ENCODE results near the gene KDF1. TPM values are rescaled to one million over a fixed set of nuclear protein-coding genes. Genes with fewer than 3 reads are reported as not detected.

The KDF1 gene
- polyA plus RNA-seq, 4 donors = 19.9 to 30.8 (median 27.1) TPM

- DNase-seq = peak; percentile 93 to 96
- Histone ChIP-seq H3K36me3 (ENCODE audit: control insufficient read depth in 3 of 3, insufficient read depth in 2 of 3, low read depth in 1 of 3, low read length in 3 of 3) (peaks cover 14 to 94% (median 24%) of the 10 kb centered on the region in 3 donors), H3K9me3 (ENCODE audit: control insufficient read depth in 2 of 2, insufficient read depth in 1 of 2, low read depth in 1 of 2, low read length in 1 of 2) (no peaks in the 10 kb centered on the region), H3K4me3 (ENCODE audit: low read depth in 1 of 3, low read length in 3 of 3) (no peak overlapping the region), H3K4me1 (ENCODE audit: control insufficient read depth in 3 of 3, insufficient read depth in 2 of 3, low read depth in 1 of 3, low read length in 2 of 3) (peaks cover 0 to 42% (median 0%) of the 10 kb centered on the region in 3 donors), H3K27me3 (ENCODE audit: control insufficient read depth in 3 of 3, insufficient read depth in 3 of 3, low read length in 3 of 3) (no peaks in the 10 kb centered on the region), H3K27ac (ENCODE audit: low read depth in 1 of 3, low read length in 2 of 3) (peak overlapping the region; percentile 65 to 78 (median 73))
- no peak for FAIRE-seq
- WGBS, 3 donors = 22 to 56% (median 23%) methylated on average over 8 of the region's 8 CpGs
Observed at GRCh38 chr1:26945728-26946127, 14.5 kb downstream of the KDF1 start.

DNA sequence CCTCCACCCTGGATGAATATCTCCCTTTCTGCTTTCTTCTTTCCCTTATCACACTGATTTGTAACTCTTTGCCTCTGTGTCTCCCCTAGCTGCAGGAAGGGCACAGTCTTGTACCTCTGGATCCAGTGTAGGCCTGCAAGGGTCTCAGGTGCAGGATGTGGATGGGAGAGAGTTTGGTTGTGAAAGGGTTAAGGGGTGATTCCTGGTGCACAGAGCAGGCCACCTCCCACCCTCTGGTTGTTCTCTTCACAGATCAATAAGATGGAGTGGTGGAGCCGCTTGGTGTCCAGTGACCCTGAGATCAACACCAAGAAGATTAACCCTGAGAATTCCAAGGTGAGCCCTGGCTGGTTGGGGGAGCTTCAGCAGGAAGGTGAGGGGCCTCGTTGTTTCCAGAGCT is 15.1 kb downstream of the KDF1 start:
- no peak for DNase-seq
- 11 to 46% (median 29%) methylated on average over 2 of the region's 2 CpGs for WGBS, 3 donors
- FAIRE-seq = no peak
- Histone ChIP-seq H3K4me1 (ENCODE audit: control insufficient read depth in 3 of 3, insufficient read depth in 2 of 3, low read depth in 1 of 3, low read length in 2 of 3) (peaks cover 0 to 36% (median 0%) of the 10 kb centered on the region in 3 donors), H3K36me3 (ENCODE audit: control insufficient read depth in 3 of 3, insufficient read depth in 2 of 3, low read depth in 1 of 3, low read length in 3 of 3) (peaks cover 14 to 92% (median 24%) of the 10 kb centered on the region in 3 donors), H3K27me3 (ENCODE audit: control insufficient read depth in 3 of 3, insufficient read depth in 3 of 3, low read length in 3 of 3) (no peaks in the 10 kb centered on the region), H3K27ac (ENCODE audit: low read depth in 1 of 3, low read length in 2 of 3) (peak overlapping the region; percentile 48 to 65 (median 49)), H3K9me3 (ENCODE audit: control insufficient read depth in 2 of 2, insufficient read depth in 1 of 2, low read depth in 1 of 2, low read length in 1 of 2) (no peaks in the 10 kb centered on the region), H3K4me3 (ENCODE audit: low read depth in 1 of 3, low read length in 3 of 3) (no peak overlapping the region)

DNA sequence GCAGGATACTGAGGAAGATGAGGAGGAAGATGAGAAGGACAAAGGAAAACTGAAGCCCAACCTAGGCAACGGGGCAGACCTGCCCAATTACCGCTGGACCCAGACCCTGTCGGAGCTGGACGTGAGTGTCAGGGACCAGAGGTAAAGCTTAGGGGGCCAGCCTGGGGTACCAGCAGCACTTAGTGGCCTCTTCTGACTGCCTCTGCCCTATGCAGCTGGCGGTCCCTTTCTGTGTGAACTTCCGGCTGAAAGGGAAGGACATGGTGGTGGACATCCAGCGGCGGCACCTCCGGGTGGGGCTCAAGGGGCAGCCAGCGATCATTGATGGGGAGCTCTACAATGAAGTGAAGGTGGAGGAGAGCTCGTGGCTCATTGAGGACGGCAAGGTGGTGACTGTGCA is 17.6 kb downstream of the KDF1 start:
- 96 to 99% (median 98%) methylated on average over 12 of the region's 12 CpGs for WGBS, 3 donors
- peaks cover 14 to 93% (median 24%) of the 10 kb centered on the region in 3 donors for H3K36me3 ChIP-seq (ENCODE audit: control insufficient read depth in 3 of 3, insufficient read depth in 2 of 3, low read depth in 1 of 3, low read length in 3 of 3)
- FAIRE-seq (no peak), DNase-seq (no peak)
- no peak overlapping the region for H3K27ac ChIP-seq (ENCODE audit: low read depth in 1 of 3, low read length in 2 of 3)
- no peaks in the 10 kb centered on the region for H3K9me3 ChIP-seq (ENCODE audit: control insufficient read depth in 2 of 2, insufficient read depth in 1 of 2, low read depth in 1 of 2, low read length in 1 of 2)
- H3K4me3 ChIP-seq (ENCODE audit: low read depth in 1 of 3, low read length in 3 of 3) = no peak overlapping the region
- H3K4me1 ChIP-seq (ENCODE audit: control insufficient read depth in 3 of 3, insufficient read depth in 2 of 3, low read depth in 1 of 3, low read length in 2 of 3) = peaks cover 0 to 36% (median 0%) of the 10 kb centered on the region in 3 donors
- no peaks in the 10 kb centered on the region for H3K27me3 ChIP-seq (ENCODE audit: control insufficient read depth in 3 of 3, insufficient read depth in 3 of 3, low read length in 3 of 3)

DNA sequence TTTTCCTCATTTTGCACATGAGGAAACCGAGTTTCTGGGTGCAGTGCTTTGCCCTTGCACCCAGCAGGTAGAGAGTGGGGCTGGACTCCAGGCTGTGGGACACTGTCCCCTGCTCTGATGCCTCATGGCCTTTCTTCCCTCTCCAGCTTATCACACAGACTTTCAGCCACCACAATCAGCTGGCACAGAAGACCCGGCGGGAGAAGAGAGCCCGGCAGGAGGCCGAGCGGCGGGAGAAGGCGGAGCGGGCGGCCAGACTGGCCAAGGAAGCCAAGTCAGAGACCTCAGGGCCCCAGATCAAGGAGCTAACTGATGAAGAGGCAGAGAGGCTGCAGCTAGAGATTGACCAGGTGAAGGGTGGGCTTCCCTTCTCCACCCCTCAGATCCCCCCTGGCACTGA is 19.0 kb downstream of the KDF1 start:
- Histone ChIP-seq H3K27me3 (ENCODE audit: control insufficient read depth in 3 of 3, insufficient read depth in 3 of 3, low read length in 3 of 3) (no peaks in the 10 kb centered on the region), H3K4me1 (ENCODE audit: control insufficient read depth in 3 of 3, insufficient read depth in 2 of 3, low read depth in 1 of 3, low read length in 2 of 3) (peaks cover 0 to 27% (median 0%) of the 10 kb centered on the region in 3 donors), H3K36me3 (ENCODE audit: control insufficient read depth in 3 of 3, insufficient read depth in 2 of 3, low read depth in 1 of 3, low read length in 3 of 3) (peaks cover 12 to 91% (median 23%) of the 10 kb centered on the region in 3 donors), H3K27ac (ENCODE audit: low read depth in 1 of 3, low read length in 2 of 3) (no peak overlapping the region), H3K9me3 (ENCODE audit: control insufficient read depth in 2 of 2, insufficient read depth in 1 of 2, low read depth in 1 of 2, low read length in 1 of 2) (no peaks in the 10 kb centered on the region), H3K4me3 (ENCODE audit: low read depth in 1 of 3, low read length in 3 of 3) (no peak overlapping the region)
- FAIRE-seq (no peak), DNase-seq (no peak)
- 91 to 96% (median 92%) methylated on average over 10 of the region's 10 CpGs for WGBS, 3 donors

GRCh38 chr1:26938659-26939025 is 21.6 kb downstream of the KDF1 start:
- peaks cover 13 to 81% (median 15%) of the 10 kb centered on the region in 3 donors for H3K36me3 ChIP-seq (ENCODE audit: control insufficient read depth in 3 of 3, insufficient read depth in 2 of 3, low read depth in 1 of 3, low read length in 3 of 3)
- FAIRE-seq (no peak), DNase-seq (no peak)
- 88 to 95% (median 89%) methylated on average over 2 of the region's 2 CpGs for WGBS, 3 donors
- H3K4me3 ChIP-seq (ENCODE audit: low read depth in 1 of 3, low read length in 3 of 3) = no peak overlapping the region
- no peaks in the 10 kb centered on the region for H3K27me3 ChIP-seq (ENCODE audit: control insufficient read depth in 3 of 3, insufficient read depth in 3 of 3, low read length in 3 of 3)
- no peaks in the 10 kb centered on the region for H3K9me3 ChIP-seq (ENCODE audit: control insufficient read depth in 2 of 2, insufficient read depth in 1 of 2, low read depth in 1 of 2, low read length in 1 of 2)
- H3K4me1 ChIP-seq (ENCODE audit: control insufficient read depth in 3 of 3, insufficient read depth in 2 of 3, low read depth in 1 of 3, low read length in 2 of 3) = peaks cover 0 to 7% (median 0%) of the 10 kb centered on the region in 3 donors
- H3K27ac ChIP-seq (ENCODE audit: low read depth in 1 of 3, low read length in 2 of 3) = no peak overlapping the region

- FAIRE-seq (no peak), DNase-seq (no peak)
- Histone ChIP-seq H3K27me3 (ENCODE audit: control insufficient read depth in 3 of 3, insufficient read depth in 3 of 3, low read length in 3 of 3) (no peaks in the 10 kb centered on the region), H3K4me3 (ENCODE audit: low read depth in 1 of 3, low read length in 3 of 3) (no peak overlapping the region), H3K9me3 (ENCODE audit: control insufficient read depth in 2 of 2, insufficient read depth in 1 of 2, low read depth in 1 of 2, low read length in 1 of 2) (no peaks in the 10 kb centered on the region), H3K27ac (ENCODE audit: low read depth in 1 of 3, low read length in 2 of 3) (no peak overlapping the region), H3K36me3 (ENCODE audit: control insufficient read depth in 3 of 3, insufficient read depth in 2 of 3, low read depth in 1 of 3, low read length in 3 of 3) (peaks cover 11 to 79% (median 12%) of the 10 kb centered on the region in 3 donors), H3K4me1 (ENCODE audit: control insufficient read depth in 3 of 3, insufficient read depth in 2 of 3, low read depth in 1 of 3, low read length in 2 of 3) (peaks cover 0 to 7% (median 0%) of the 10 kb centered on the region in 3 donors)
- 87 to 93% (median 93%) methylated on average over 4 of the region's 4 CpGs for WGBS, 3 donors
Observed at GRCh38 chr1:26938004-26938658, 22.1 kb downstream of the KDF1 start.

DNA sequence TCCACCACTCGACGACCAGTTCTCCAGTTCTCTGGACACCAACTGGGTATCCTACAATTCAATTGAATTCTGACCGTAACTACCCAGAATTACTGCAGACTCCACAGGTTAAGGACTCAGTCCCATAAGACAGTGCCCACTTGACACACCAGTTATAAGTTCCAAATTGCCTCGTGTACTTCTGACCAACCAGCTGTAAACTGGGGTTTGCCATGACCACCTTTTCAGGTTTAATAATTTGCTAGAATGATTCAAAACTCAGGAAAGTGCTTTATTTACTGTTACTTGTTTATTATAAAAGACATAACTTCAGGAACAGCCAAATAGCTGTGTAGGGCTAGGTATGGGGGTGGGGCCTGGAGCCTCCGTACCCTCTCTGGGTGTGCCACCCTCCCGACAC is 23.4 kb downstream of the KDF1 start:
- 84 to 87% (median 86%) methylated on average over 6 of the region's 6 CpGs for WGBS, 3 donors

GRCh38 chr1:26932531-26932930 is 27.7 kb downstream of the KDF1 start:
- DNase-seq (no peak), FAIRE-seq (no peak)
- Histone ChIP-seq H3K4me1 (ENCODE audit: control insufficient read depth in 3 of 3, insufficient read depth in 2 of 3, low read depth in 1 of 3, low read length in 2 of 3) (no peaks in the 10 kb centered on the region), H3K27ac (ENCODE audit: low read depth in 1 of 3, low read length in 2 of 3) (no peak overlapping the region), H3K27me3 (ENCODE audit: control insufficient read depth in 3 of 3, insufficient read depth in 3 of 3, low read length in 3 of 3) (no peaks in the 10 kb centered on the region), H3K9me3 (ENCODE audit: control insufficient read depth in 2 of 2, insufficient read depth in 1 of 2, low read depth in 1 of 2, low read length in 1 of 2) (no peaks in the 10 kb centered on the region), H3K4me3 (ENCODE audit: low read depth in 1 of 3, low read length in 3 of 3) (no peak overlapping the region), H3K36me3 (ENCODE audit: control insufficient read depth in 3 of 3, insufficient read depth in 2 of 3, low read depth in 1 of 3, low read length in 3 of 3) (peaks cover 6 to 58% (median 17%) of the 10 kb centered on the region in 3 donors)
- 79 to 84% (median 80%) methylated on average over 3 of the region's 3 CpGs for WGBS, 3 donors

More for the DNA sequence above, 23.4 kb downstream of the KDF1 start:
- Histone ChIP-seq H3K4me1 (ENCODE audit: control insufficient read depth in 3 of 3, insufficient read depth in 2 of 3, low read depth in 1 of 3, low read length in 2 of 3) (peaks cover 0 to 7% (median 0%) of the 10 kb centered on the region in 3 donors), H3K4me3 (ENCODE audit: low read depth in 1 of 3, low read length in 3 of 3) (no peak overlapping the region), H3K27ac (ENCODE audit: low read depth in 1 of 3, low read length in 2 of 3) (no peak overlapping the region), H3K36me3 (ENCODE audit: control insufficient read depth in 3 of 3, insufficient read depth in 2 of 3, low read depth in 1 of 3, low read length in 3 of 3) (peaks cover 4 to 78% (median 6%) of the 10 kb centered on the region in 3 donors), H3K9me3 (ENCODE audit: control insufficient read depth in 2 of 2, insufficient read depth in 1 of 2, low read depth in 1 of 2, low read length in 1 of 2) (no peaks in the 10 kb centered on the region), H3K27me3 (ENCODE audit: control insufficient read depth in 3 of 3, insufficient read depth in 3 of 3, low read length in 3 of 3) (no peaks in the 10 kb centered on the region)
- FAIRE-seq = no peak
- no peak for DNase-seq
